ENCODE data around the gene KLHL26.
A peak's percentile ranks its signal among the peaks of the same experiment; 100 is the strongest.

The KLHL26 gene

DNA sequence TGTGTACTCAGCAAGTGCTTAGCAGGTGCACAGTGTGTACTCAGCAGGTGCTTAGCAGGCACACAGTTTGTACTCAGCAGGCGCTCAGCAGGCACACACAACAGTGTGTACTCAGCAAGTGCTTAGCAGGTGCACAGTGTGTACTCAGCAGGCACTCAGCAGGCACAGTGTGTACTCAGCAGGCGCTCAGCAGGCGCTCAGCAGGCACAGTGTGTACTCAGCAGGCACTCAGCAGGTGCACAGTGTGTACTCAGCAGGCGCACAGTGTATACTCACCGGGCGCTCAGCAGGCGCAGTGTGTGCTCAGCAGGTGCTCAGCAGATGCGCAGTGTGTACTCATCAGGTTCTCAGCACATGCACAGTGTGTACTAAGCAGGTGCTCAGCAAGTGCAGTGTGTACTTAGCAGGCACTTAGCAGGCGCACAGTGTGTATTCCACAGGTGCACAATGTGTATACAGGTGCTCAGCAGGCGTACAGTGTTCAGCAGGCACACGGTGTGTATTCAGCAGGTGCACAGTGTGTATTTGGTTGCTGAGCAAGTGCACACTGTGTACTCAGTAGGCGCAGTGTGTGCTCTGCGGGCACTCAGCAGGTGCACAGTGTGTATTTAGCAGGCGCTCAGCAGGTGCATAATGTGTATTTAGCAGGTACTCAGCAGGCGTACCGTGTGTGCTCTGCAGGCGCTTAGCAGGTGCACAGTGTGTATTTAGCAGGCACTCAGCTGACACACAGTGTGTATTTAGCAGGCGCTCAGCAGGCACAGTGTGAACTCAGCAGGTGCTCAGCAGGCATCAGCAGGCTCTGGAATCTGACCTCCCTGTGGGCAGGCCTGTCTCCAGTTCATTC, 61.7 kb downstream of the KLHL26 start:
- peaks cover 10% of the 10 kb centered on the region for H3K27me3 Mint-ChIP-seq (ENCODE audit: low read depth, poor library complexity)
- DNase-seq = no peak
- H3K27ac Mint-ChIP-seq = no peak overlapping the region
- H3K9me3 Mint-ChIP-seq = no peaks in the 10 kb centered on the region
- no peaks in the 10 kb centered on the region for H3K36me3 Mint-ChIP-seq (ENCODE audit: low read depth)
- no peak overlapping the region for H3K4me3 Mint-ChIP-seq
- TF ChIP-seq, protein P1, sequence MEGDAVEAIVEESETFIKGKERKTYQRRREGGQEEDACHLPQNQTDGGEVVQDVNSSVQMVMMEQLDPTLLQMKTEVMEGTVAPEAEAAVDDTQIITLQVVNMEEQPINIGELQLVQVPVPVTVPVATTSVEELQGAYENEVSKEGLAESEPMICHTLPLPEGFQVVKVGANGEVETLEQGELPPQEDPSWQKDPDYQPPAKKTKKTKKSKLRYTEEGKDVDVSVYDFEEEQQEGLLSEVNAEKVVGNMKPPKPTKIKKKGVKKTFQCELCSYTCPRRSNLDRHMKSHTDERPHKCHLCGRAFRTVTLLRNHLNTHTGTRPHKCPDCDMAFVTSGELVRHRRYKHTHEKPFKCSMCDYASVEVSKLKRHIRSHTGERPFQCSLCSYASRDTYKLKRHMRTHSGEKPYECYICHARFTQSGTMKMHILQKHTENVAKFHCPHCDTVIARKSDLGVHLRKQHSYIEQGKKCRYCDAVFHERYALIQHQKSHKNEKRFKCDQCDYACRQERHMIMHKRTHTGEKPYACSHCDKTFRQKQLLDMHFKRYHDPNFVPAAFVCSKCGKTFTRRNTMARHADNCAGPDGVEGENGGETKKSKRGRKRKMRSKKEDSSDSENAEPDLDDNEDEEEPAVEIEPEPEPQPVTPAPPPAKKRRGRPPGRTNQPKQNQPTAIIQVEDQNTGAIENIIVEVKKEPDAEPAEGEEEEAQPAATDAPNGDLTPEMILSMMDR (IDR thresholded peaks at IDR 0.05) = no peak
- H3K4me1 Mint-ChIP-seq = peaks cover 21% of the 10 kb centered on the region

DNA sequence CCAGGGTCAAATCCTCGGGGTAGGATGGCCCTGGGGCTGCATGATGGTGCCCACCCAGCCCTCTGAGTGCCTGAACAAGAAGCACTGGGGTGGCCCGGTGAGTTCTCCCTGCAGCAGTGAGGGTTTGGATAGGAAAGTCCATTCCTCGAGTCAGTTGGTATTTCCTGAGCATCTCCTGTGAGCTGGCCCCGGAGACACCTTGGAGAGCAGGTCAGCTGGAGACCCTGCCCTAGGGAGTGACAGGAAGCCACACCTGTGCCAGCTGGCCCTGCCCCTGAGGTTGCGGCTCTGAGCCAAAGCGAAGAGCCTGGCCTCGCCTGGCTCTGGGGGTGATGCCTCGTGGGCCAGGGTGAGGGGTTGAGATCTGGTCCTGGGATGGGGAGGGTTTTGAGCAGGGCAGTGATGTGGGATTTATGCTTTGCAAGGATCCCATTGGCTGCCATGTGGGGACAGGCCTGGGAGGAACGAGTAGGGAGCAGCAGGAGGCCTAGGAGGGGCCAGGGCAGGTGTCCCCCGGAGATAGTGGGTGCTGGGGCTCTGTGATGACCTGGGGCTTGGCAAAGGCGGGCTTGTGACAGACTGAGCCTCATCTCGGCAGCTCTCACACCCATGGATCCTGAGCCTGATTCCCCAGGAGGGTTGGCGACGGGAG, 62.7 kb downstream of the KLHL26 start:
- Mint-ChIP-seq H3K27me3 (ENCODE audit: low read depth, poor library complexity) (peaks cover 10% of the 10 kb centered on the region), H3K36me3 (ENCODE audit: low read depth) (no peaks in the 10 kb centered on the region), H3K4me1 (peaks cover 21% of the 10 kb centered on the region), H3K4me3 (no peak overlapping the region), H3K27ac (no peak overlapping the region), H3K9me3 (no peaks in the 10 kb centered on the region)
- no peak for DNase-seq
- TF ChIP-seq, protein P1 (IDR thresholded peaks at IDR 0.05) = no peak

DNA sequence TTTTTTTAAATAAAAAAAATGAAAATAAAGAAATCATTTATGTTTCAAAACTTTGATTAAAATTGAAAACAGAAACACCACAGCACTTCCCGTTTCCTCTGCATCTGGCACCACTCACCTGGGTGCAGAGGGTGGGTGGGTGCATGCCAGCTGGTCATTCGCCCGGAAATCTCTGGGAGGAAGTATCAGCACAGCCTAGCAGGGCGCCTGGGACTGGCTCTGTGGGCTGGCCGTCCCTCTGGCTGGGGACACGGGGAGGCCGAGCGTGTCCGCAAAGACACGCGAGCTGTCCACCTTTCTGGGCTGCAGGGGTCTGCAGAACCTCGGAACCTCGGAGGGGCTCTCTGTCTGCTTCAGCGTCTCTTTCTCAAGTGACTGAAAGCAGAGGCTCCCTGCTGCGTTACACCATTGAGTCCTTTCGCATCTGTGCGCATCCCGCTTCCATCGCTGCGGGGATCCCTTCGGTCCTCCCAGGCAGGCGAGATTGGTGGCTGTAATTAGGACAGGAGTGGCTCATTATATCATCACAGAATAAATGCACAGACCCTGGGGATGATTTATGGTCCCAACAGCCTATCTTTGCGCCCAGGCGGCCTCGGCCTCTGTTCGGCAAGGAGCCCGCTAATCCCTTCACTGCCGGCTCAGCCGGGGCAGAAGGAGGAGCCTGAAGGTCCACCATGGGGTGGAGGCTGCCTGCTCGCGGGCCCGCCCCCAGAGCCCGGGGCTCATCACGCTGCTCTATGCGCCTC, 63.8 kb downstream of the KLHL26 start:
- TF ChIP-seq, protein P1 (IDR thresholded peaks at IDR 0.05) = no peak
- peak; percentile 66 for DNase-seq
- Mint-ChIP-seq H3K27ac (no peak overlapping the region), H3K4me1 (peaks cover 21% of the 10 kb centered on the region), H3K36me3 (ENCODE audit: low read depth) (no peaks in the 10 kb centered on the region), H3K9me3 (no peaks in the 10 kb centered on the region), H3K27me3 (ENCODE audit: low read depth, poor library complexity) (peaks cover 10% of the 10 kb centered on the region), H3K4me3 (peak overlapping the region; percentile 68)

DNA sequence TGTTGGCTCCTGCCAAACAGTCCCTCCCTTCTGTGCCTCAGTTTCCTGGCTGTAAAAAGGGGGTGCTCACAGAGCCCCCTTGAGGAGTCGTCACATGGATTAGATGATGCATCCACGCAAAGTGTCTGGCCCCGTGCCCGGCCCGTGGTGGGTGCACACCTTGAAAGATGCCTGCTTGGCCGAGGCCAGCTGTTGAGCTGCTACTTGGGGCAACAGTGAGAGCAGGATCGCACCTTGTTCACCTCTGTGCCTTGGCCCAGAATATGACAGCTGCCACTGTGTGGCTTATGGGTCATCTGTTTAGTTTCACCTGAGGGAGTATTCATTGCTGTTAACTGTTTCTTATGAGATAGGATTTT, 64.4 kb downstream of the KLHL26 start:
- no peak for DNase-seq
- Mint-ChIP-seq H3K4me3 (peak overlapping the region; percentile 68), H3K4me1 (peaks cover 21% of the 10 kb centered on the region), H3K9me3 (no peaks in the 10 kb centered on the region), H3K27ac (no peak overlapping the region), H3K36me3 (ENCODE audit: low read depth) (no peaks in the 10 kb centered on the region), H3K27me3 (ENCODE audit: low read depth, poor library complexity) (peaks cover 10% of the 10 kb centered on the region)
- TF ChIP-seq, protein P1 (IDR thresholded peaks at IDR 0.05) = no peak

DNA sequence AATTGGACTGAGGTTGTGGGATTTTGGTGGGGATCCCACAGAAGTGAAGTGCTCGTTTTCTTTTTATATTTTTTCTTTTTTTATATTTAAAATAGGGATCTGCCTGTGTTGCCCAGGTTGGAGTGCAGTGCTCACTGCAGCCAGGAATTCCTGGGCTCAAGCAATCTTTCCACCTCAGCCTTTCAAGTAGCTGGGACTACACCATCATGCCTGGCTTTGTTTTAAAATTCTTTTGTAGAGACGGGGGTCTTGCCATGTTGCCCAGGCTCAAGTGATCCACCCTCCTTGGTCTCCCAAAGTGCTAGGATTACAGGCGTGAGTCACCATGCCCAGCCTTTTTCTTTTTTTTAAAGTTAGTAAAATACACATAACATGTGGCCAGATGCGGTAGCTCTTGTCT, 67.2 kb downstream of the KLHL26 start:
- Mint-ChIP-seq H3K27ac (no peak overlapping the region), H3K4me1 (peaks cover 24% of the 10 kb centered on the region), H3K4me3 (no peak overlapping the region), H3K9me3 (peaks cover 12% of the 10 kb centered on the region), H3K36me3 (ENCODE audit: low read depth) (peaks cover 12% of the 10 kb centered on the region), H3K27me3 (ENCODE audit: low read depth, poor library complexity) (peaks cover 10% of the 10 kb centered on the region)
- DNase-seq = no peak
- TF ChIP-seq, protein P1 (IDR thresholded peaks at IDR 0.05) = no peak

Measured in nephron progenitor cell (in vitro differentiated cells).